HG02885 (cell line): ENCODE measurements around the gene ANXA6.

Experiments used
- ATAC-seq: cut with Tn5 transposase; IDR thresholded peaks from one replicate; pipeline ENCODE4 v1.9.1; 2021; ENCODE audit warnings: mild to moderate bottlenecking; ENCODE audit not compliant: unreplicated experiment, poor library complexity

The ANXA6 gene

DNA sequence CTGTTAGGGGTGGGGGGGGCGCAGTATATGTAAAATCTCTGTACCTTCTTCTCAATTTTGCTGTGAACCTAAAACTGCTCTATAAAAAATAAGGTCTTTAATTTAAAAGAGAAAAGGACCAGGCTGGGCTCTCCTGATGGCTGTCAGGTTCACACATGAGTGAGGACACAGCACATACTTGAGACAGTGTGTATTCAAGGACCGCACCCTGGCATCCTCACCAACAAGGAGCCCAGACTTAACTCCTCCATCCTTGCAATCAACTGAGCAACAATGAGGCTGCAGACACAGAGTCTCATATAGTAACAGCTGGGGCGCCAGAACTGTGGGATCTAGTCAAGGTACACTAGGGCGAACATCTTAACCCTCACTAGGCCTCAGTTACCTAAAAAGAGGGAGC lies 86.6 kb downstream of the ANXA6 start:
- no peak for ATAC-seq

- no peak for ATAC-seq
Measured at GRCh38 chr5:151070449-151070848, 87.1 kb downstream of the ANXA6 start.

DNA sequence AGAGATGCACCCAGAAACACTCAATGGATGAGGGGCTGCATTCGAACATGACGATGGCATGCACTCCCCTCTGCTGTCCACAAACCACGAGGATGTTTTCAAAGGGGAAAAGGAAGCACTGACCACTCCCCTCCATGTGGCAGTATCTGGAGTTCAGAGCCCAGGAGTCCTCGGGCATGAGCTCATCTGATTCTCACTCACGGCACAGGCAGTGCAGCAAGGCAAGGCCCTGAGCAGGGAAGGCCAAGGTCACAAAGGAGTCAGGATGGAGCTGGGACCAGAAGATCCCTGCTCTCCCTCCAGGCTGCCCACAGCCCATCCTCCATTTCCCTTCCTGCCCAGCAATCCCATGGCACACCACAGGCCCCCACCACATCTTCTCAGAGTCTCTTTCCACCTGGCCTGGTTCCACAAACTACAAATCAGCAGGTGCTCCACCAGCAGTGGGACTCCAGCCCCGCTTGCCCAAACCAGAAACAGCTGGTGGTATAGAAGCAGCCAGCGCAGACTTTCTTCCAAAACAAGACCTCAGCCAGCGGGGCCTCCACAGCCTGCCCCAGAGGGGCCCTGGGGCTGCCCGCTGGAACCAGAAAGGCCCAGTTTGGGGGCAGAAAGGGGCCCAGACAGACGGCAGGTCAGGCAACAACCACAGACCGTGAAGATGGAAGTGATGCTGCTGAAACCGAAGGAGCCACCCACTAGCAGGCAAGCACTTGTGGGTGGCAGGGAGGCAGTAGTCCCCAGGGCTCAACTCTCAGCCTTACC lies 89.0 kb downstream of the ANXA6 start:
- ATAC-seq, result peak; percentile 61

DNA sequence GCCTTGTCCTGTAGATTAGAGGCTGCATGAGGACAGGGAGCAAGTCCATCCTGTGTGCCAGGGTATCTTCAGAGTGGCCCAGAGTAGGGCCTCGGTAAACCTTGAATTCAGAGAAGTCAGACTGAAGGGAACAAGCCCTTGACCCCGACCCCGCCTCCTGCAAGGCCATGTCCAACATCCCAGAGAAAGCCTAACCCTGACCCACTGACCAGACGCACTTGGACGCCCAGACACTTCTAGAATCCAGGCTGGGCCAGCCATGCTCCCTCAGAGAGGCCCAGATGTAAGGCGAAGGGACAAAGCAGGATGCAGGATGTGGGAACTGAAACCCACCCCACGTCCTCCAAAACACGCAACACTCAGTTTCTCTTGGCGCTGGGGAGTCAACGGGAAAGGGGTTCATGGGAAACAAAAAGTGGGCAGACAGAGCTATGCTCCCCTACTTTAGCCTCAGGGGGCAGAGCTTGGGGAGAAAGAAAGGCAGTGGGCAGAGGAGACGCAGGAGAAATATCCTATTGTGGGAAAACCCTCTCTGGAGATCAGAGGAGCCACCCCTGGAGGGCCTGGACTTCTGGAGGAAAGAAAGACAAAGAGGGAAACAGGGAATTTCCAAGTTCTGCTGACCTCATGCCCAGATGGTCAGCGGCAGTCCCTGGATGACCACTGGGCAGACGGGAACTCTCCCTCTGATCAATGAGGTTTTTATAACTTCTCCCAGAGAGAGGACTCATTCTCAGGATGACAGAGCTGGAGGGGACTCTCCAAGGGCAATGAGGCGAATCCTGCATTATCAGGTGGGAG lies 89.7 kb downstream of the ANXA6 start:
- ATAC-seq, result no peak

- no peak for ATAC-seq
Measured at GRCh38 chr5:151066920-151067319, 90.7 kb downstream of the ANXA6 start.

DNA sequence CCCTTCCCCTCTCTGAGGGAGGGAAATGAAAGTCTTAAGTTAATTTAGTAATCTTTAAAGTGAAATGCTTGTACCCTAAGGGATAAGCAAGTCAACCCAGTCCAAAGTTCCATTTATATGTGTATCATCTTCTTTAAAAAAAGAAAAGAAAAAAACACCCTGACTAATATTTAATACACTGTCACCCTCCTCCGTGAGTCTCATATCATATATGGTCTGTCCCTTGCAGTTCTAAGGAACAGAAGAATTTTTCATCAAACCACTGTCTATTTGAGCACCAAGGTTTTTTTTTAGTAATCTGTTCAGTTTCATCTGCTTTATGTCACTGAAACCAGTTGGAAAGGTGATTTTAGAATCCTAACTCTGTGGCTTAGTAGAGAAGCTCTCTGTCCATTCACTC lies 92.0 kb downstream of the ANXA6 start:
- ATAC-seq, result no peak

DNA sequence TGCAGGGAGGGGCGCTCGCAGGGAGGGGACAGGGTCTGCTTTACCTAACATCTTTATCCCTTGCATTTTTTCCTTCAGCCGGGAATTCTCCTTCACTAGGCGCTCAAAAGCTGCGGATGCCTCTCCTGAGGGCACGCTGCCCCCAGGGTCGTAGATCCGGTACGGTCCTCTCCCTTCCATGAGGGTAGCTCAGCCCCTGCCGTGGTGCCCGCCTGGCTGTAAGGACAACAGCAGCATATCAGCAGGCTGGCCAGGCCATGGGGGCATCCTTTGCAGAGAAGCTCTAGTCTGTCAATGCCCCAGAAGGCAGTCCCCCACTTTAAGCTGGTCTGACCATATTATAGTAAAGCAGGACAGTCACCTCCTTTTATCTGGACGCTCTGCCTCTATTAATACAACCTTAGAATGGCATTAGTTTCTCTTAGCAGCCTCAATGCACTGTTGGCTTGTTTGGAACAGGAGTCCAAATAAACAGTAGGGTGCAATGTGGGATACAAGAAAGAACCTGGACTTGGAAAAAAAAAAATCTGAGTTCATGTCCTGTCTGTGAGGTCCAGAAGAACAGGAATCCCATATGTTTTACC lies 92.6 kb downstream of the ANXA6 start:
- no peak for ATAC-seq

- no peak for ATAC-seq
Measured at GRCh38 chr5:151063142-151063989, 94.2 kb downstream of the ANXA6 start.

DNA sequence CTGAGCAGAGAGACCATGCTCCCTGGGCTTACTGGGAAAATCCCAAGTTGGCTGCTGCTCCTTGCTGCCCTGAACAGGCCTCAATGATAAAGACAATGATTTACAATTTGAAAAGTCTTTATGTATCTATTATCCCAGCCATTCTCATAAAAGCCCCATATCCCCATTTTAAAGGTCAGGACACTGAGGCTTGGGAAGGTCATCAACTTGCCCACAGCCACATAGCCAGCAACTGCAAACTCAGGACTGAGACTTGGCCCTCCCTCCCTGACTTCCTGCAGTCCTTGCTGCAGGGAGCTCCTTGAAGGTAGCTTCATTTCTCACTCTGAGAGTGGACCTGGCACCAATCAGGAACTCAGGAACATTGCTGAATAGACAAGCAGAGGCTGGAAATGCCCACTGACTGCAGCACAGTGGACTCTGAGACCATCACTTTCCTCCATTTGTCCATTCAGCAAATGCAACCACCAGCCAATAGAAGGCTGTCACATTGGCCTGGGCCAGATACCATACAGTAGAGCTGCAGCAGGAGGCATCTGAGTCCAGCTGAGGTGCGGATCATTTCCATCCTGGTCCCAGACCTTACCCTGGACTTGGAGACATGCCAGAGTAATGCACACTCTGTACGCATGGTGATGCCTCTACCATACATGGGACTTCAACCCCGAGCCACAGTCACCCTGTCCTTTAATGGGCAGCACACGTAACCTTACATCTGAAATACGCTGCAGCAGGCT lies 95.0 kb downstream of the ANXA6 start:
- ATAC-seq, result no peak

DNA sequence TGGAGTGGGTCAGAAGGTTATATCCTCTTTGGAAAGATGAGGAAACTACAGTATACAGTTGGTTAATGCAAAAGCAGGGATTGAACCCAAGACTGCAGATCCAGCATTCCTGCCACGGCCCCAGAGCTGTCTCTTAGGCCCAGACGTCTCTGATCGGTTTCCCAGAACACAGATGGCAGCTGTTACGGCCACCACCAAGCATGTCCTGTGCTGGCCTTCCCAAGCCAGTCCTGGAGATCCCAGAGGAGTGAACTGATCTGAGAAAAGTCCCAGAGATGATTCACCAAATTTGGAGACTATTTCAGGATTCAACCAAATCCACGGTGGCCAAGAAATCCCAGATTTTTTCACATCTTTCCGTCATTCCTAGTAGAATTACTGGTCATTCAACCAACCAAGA lies 96.8 kb downstream of the ANXA6 start:
- ATAC-seq, result no peak

DNA sequence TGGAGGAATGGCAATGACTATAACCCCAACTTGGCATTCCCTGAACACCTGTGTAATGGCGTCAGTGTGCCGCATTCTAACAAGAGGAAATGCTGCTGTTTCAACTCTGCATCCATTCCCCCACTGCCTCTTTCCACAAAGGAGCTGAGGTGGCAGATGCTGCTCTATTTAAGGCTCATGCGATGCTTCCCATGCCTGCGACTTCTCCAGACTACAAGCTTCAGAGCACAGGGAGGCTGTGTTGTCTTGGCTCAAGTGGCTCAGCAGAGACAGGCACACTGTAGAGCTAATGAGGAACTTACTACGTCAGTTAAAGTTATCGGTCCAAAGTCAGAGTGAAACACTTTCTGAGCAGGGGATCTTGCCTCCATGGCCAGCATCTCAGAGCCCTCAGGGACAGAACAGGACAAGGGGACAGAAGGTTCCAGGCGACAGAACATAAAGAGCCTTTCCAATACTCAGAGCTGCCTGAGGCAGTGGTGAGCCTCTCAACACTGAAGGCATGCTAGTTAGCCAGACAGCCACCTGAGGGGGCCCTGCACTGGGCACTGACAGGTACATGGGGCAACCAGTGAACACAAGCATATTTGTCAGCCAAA lies 98.6 kb downstream of the ANXA6 start:
- peak; percentile 34 for ATAC-seq

- ATAC-seq, result no peak
Measured at GRCh38 chr5:151058301-151058700, 99.3 kb downstream of the ANXA6 start.

DNA sequence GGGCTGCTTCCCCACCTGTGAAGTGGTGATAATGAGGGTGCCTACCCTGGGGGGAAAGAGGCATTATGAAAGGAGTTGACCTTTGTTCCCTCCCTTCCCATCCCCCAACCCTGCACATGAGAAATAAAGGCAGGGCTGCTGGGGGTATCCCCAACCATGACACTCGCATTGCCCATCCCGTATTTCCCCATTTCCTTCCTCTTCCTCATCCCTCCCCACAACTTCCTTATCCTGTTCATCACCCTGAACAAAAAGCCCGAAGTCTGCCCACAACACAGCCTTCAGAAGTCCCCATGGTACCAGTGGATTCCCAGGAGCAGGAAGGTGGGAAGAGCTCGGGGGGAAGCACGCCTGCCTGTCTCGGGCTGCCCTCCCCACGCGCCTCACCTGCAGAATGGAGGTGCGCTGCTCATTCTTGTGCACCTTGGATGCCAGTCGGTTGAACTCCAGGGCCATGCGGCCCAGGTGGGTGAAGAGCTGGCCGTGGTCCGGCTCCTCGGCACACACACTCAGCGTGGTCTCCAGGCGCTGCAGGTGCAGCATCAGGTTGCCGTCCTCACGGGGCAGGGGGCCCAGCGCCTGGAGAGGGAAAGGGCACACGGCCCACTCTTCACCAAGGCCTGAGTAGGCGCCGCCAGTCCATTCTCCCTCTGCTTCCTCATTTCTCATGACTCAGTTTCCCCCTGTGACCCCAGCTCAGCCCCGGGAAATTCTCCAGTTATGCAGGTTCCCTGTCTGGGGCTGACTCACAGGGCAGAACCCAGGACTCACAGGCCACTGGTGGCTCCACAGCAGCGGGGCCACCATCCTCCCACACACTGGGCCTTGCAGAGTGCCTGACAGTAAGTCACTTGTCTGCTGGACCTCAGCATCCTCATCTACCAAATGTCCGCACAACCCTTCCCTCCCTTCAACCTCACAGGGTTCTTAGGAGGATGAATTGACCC lies 100.9 kb downstream of the ANXA6 start:
- ATAC-seq, result no peak

GRCh38 chr5:151055336-151055735 lies 102.2 kb downstream of the ANXA6 start:
- no peak for ATAC-seq

DNA sequence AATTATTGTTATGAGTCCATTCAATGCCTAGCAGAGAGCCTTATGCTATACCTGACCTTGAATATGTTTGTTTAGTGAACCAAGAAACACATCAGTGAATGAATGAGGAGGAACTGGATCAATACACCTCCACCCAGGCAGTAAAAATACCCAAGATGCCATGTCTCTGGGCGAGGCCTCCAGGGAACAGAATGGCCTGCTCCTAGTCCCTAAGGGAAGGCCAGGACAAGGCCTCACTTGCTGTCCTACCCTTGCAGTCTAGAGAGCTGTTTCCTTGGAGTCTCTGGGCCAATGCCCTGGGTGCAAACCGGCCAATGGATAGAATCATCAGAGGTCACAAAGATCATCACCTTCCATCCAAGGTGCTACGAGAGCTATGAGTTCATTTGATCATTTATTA lies 102.9 kb downstream of the ANXA6 start:
- no peak for ATAC-seq

DNA sequence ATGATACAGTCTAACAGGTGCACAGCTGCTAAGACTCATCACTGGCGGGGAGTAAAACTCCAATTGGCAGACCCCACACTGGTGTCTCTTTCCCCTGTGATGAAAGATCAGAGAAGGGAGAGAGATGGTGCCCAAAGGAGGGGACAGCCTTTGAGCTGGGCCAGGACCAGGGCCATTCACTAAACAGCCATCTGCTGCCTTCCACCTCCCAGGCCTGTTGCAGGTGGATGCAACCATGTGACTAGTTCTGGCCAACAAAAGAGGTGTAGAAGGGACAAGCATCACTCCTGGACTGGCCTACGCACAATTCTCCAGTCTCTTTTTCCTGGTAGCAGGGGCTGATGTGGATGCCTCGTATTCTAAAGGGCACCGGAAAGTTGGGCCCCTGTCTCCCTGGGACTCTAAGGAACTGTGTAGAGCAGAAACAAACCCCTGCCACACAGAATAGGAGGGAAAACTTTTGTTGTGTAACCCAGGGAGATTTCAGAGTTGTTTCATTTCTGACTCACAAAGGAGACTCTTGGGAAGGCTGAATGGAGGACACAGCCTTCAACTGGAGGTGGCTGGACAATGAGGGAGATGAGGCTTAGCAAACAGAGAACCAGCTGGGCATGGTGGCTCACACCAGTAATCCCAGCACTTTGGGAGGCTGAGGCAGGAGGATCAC lies 103.7 kb downstream of the ANXA6 start:
- no peak for ATAC-seq

GRCh38 chr5:151052836-151053235 lies 104.7 kb downstream of the ANXA6 start:
- ATAC-seq, result no peak
